Endothelial cell of umbilical vein (primary cell): ENCODE data around the gene FABP1.

Experiments
- EZH2 ChIP-seq: IDR thresholded peaks from 2 replicates; pipeline ENCODE4 v1.6.1; 2012; ENCODE audit warnings: borderline replicate concordance, low read depth, mild to moderate bottlenecking, moderate library complexity, low read length, inconsistent platforms; ENCODE audit not compliant: severe bottlenecking
- FOS ChIP-seq: IDR thresholded peaks from 2 replicates; pipeline ENCODE4 v1.6.1; 2011; ENCODE audit warnings: mild to moderate bottlenecking, low read length, moderate library complexity, borderline replicate concordance; ENCODE audit not compliant: insufficient read depth
- GATA2 ChIP-seq: IDR thresholded peaks from 2 replicates; pipeline ENCODE4 v1.7.0; 2011; ENCODE audit warnings: low read depth, mild to moderate bottlenecking, moderate library complexity, mixed read lengths, low read length; ENCODE audit not compliant: insufficient read length, insufficient read depth
- JUN ChIP-seq: IDR thresholded peaks from 2 replicates; pipeline ENCODE4 v1.6.1; 2011; ENCODE audit warnings: borderline replicate concordance, low read depth; ENCODE audit not compliant: insufficient read length, insufficient read depth
- MAX ChIP-seq: IDR thresholded peaks from 2 replicates; pipeline ENCODE4 v1.6.1; 2011; ENCODE audit not compliant: insufficient read depth, insufficient read length
- MYC ChIP-seq: IDR thresholded peaks from one replicate; pipeline ENCODE4 v1.6.1; 2011; ENCODE audit warnings: mild to moderate bottlenecking, low read depth, low read length
- POLR2A ChIP-seq: IDR thresholded peaks from 2 replicates; pipeline ENCODE4 v1.6.1; 2012; ENCODE audit warnings: low read depth, mild to moderate bottlenecking, control low read depth, low read length
- POLR2AphosphoS5 ChIP-seq: IDR thresholded peaks from 2 replicates; pipeline ENCODE4 v1.6.1; 2012; ENCODE audit warnings: low read depth, mild to moderate bottlenecking, control low read depth, low read length, moderate library complexity; ENCODE audit not compliant: insufficient read depth
- TF ChIP-seq, protein P1 (sequence below), 2 donors: IDR thresholded peaks; 1 replicate in 1 of 2; 2 replicates in 1 of 2; pipeline ENCODE4 v1.5.1; 2011; ENCODE audit warnings: low read length in 2 of 2, mild to moderate bottlenecking in 2 of 2, moderate library complexity in 2 of 2, control low read depth in 1 of 2, inconsistent platforms in 1 of 2, low read depth in 1 of 2; ENCODE audit not compliant: insufficient read depth in 1 of 2; ENCODE audit errors: extremely low read depth in 1 of 2

- TF ChIP-seq POLR2A = no peak
- TF ChIP-seq, protein P1, sequence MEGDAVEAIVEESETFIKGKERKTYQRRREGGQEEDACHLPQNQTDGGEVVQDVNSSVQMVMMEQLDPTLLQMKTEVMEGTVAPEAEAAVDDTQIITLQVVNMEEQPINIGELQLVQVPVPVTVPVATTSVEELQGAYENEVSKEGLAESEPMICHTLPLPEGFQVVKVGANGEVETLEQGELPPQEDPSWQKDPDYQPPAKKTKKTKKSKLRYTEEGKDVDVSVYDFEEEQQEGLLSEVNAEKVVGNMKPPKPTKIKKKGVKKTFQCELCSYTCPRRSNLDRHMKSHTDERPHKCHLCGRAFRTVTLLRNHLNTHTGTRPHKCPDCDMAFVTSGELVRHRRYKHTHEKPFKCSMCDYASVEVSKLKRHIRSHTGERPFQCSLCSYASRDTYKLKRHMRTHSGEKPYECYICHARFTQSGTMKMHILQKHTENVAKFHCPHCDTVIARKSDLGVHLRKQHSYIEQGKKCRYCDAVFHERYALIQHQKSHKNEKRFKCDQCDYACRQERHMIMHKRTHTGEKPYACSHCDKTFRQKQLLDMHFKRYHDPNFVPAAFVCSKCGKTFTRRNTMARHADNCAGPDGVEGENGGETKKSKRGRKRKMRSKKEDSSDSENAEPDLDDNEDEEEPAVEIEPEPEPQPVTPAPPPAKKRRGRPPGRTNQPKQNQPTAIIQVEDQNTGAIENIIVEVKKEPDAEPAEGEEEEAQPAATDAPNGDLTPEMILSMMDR (IDR thresholded peaks at IDR 0.05; ENCODE audit: extremely low read depth in 1 of 2, insufficient read depth in 1 of 2, low read depth in 1 of 2, low read length in 2 of 2) = no peak
- TF ChIP-seq MAX = no peak
- no peak for TF ChIP-seq EZH2
- TF ChIP-seq GATA2 = no peak
- no peak for TF ChIP-seq POLR2AphosphoS5
- no peak for TF ChIP-seq MYC
- TF ChIP-seq JUN = no peak
- TF ChIP-seq FOS = no peak
These were observed 21.1 kb upstream of the FABP1 start for GRCh38 chr2:88148929-88149438.
